GM18909 (cell line): ENCODE data around the gene IL1A.

Experiments used
- ATAC-seq: cut with Tn5 transposase; IDR thresholded peaks from one replicate; pipeline ENCODE4 v1.9.1; 2021; ENCODE audit warnings: mild to moderate bottlenecking; ENCODE audit not compliant: unreplicated experiment, poor library complexity

IL1A gene

GRCh38 chr2:112818094-112818902, 34.0 kb upstream of the IL1A start:
- ATAC-seq = no peak

DNA sequence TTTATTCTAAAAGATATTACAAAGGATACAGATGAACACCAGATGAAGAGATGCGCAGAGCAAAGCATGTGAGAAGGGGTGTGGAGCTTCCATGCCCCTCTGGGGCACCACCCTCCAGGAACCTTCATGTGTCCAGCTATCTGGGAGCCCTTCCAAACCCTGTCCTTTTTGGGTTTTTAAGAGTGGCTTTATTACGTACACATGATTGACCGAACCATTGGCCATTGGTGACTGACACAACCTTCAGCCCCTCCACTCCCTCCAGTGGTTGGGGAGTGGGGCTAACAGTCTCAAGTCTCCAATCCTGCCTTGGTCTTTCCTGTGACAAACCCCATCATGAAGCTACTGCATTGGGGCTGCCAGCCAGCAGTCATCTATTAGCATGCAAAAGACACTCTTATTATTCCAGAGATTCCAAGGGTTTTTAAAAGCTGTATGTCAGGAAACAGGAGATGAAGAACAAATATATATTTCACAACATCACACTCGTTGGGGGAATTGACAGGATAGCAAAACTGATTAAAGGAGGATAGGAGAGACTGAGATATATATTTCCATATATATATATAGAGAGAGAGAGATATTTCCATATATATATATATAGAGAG, 32.9 kb upstream of the IL1A start:
- ATAC-seq = no peak

DNA sequence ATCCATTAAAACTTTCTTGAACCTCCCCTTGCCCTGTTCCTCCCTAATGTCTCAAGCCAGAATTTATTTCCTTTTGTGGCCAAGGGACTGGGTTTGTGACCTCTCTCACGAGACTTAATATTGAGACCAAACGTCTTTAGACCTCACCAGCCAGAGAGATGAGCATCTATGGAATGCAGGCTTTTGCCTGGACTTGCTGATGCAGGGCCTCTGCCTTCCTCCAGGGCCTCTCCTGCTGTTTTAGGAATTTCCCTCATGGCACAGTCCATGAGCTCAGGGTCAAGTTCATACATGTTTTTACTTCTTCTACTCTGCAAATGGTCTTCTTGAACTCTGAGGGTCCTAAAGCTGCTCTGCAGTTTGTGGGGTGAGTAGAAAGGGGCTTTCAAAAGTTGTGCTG, 30.0 kb upstream of the IL1A start:
- no peak for ATAC-seq

DNA sequence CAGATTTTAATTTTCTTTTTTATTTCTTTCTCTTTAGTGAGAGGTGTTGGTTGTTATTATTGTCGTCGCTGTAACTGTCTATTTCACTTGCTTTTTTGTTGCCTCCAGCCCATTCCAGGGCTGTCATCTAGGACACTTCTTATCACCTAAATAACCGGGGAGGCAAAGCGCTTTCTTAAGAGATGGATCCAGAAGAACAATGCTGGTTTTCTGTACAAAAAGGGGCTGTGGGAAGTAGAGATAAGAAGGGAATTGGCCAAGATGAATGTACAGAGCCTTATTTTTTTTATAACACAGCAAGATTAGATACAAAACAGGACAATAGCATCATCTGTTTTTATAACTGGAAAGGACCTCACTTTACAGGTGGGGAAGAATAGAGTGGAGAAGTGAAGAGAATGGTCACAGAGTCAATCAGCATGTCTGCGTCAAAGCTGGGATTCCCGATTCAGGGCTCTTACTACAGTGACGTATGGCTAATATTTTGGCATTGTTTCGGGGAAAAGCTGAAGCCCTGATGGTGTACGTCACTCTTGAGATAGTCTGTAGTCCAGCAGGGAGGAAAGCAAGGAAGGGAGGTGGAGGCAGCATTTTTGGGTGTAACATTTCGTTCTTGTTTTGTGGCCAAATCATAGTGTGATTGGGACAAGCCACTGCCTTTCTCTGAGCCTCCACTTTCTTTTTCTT, 29.1 kb upstream of the IL1A start:
- no peak for ATAC-seq

DNA sequence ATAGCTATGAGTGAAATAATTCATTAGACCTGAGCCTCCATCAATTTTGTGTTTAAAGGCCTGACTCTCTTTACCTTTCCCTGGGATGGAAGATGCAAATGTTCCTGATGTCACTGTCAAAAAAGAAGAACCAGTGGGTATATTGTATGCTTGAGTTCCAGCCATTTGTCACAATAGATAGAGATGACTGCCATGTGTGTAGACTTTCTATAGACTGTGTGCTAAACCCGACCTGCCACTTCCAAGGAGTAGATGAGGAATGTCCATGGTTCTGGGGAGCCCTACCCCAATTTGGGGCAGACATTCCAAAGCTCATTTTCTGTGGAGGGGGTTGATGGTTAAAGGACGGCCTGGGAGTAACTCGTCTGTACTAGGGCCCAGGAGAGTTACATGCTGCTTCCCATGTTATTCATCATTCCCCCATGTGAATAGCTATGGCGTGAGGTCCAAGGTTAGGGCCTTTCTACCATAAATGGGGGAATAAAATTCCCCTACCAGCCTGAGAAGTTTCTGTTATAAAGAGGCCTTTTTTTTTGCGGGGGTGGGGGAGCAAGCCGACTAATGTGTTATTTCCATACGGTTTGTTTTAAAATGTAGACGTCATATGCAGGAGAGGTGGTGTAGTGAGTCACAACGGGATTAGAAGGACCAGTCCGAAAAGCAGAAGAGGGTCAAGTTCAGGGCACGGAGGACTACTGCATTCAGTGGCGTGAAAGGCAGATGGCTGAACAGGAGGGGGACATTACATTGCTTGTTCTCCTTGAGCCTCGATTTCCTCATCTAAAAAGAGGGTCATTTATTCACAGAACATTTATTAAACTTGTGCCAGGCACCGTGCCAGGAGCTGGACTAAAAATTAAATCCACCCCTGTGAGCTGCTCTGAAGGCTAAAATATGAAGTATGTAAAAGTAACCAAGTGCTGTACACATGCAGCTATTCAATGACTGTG, 28.3 kb upstream of the IL1A start:
- no peak for ATAC-seq

DNA sequence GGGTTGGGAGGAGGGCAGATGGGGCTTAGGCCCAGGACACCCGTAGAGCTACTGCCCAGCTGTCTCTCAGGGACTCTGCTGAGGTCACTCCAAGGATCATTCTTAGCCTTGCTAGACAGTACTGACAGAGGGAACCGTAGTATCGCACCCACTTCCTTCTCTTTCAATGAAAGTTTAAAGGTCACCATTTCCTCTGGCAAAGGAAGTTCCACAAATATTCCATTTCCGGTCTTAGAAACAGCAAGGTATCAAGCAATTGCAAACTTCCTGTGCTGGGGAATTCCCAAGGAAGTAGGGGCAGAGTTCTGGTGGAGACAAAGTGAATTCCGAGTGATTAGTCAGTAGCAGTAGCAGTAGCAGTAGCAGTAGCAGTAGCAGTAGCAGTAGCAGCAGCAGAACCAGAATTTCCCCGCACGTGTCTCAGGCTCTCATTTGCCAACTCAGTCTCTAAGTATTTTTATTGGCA, 27.6 kb upstream of the IL1A start:
- no peak for ATAC-seq

DNA sequence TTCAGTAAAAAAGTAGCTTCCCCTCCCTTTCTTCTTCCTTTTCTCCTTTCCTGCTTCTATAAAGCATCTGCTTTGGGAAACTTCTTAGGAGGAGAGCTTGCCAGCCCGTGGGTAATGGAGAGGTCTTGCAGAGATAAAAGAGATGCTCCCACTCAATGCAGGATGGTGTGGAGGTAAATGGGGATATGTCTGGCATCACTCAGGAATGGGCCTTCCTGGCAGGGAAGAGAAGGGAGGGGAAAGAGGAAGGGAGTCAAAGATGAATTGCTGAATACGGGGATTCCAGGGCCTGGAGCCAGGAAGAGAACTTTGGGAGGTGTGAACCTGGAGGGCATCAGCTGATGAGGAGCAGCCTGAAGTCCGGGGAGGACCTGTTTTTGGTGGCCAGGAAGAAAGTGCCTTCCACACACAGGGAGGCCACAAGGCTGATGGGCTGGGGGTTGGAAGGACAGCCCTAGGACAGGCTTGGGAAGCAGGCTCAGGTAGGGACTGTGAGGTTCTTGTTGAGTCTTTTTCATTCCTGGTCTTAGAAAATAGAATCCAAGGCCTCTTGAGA, 27.1 kb upstream of the IL1A start:
- ATAC-seq = no peak

DNA sequence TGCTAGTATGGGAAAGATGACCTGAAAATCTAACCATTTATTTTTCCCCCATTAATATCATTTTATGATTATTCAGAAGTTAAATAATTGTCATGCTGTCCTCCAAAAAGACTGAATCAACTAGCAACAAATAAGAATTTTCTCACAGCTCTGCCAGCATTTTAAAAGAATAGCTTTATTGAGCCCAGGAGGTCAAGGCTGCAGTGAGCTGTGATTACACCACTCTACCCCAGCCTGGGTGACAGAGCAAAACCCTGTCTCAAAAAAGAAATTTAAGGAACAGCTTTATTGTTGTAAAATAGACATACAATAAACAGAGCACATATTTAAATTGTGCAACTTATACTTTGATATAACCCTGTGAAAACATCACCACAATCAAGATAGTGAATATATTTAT, 24.8 kb upstream of the IL1A start:
- ATAC-seq = no peak

DNA sequence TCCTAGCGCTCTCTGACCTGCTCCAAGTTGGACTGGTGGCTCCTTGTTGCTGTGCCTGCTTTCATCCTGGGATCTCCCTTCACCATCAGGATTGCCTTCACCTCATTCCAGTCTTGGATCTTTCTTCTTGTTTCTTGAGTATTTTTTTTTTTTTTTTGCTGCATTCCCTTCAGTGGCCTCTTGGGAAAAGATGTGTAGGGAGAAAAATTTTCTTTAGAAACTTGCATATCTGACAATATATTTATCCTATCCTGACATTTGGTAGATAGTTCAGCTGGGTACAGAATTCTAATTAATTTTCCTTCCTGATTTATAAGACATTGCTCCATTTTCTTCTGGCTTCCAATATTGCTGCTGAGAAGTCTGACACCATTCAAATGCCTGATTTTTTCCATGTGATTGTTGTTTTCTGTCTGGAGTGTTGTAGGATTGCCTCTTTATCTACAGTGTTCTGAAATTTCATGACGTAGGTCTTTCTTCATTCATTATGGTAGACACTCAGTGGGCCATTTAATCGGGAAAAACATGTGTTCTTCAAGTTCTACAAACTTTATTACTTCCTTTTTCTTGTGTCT, 23.0 kb upstream of the IL1A start:
- ATAC-seq = no peak

DNA sequence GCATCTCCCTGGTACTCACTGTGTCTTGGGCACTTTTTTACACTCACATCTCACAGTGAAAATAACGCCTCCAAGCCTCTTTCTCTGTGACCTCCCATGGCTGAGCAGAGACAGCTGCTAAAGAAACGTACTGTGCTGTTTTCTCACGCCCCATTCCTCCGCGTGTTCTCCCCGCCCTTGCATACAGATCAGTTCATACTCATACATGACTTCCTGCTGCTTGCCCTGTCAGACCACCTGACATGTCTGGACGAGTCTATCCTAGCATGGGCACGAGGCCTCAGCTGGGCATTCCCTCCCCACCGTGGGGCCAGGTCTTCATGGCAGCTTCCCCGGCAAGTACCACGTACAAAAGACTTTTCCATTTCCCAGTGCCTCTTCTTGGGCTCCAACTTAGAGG, 21.2 kb upstream of the IL1A start:
- ATAC-seq = peak; percentile 62

DNA sequence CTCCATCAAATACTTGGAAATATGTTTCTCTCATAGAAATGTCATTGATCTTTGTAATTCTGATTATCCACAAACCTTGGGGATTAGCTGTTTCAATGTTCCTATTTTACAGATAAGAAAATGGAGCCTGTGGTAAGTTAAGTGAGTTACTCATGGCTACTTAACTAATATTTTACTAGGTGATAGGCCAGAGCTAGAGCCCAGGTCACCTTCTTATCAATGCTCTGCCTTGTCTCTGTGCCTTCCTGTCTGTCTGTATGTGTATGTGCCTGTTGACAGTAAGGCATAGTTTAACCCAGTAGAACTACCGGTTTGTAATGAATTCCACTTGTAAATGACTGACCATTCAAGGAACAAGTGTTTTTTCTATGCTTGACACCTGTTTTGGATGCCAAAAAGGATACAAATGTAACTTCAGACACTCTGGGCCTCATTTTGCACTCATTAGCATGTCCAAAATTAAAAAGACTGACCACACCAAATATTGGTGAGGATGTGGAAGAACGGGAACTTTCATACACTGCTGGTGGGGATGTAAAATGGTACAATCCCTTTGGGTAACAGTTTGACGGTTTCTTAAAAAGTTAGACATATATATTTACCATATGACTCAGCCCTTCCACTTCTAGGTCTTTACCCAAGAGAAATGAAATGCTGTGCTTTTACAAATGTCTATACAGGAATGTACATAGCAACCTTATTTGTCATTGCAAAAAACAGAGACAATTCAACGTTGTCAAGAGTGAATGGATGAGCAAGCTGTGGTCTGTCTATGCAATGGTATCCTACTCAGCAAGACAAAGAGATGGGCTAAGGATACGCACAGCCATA, 19.6 kb upstream of the IL1A start:
- ATAC-seq = peak; percentile 58

DNA sequence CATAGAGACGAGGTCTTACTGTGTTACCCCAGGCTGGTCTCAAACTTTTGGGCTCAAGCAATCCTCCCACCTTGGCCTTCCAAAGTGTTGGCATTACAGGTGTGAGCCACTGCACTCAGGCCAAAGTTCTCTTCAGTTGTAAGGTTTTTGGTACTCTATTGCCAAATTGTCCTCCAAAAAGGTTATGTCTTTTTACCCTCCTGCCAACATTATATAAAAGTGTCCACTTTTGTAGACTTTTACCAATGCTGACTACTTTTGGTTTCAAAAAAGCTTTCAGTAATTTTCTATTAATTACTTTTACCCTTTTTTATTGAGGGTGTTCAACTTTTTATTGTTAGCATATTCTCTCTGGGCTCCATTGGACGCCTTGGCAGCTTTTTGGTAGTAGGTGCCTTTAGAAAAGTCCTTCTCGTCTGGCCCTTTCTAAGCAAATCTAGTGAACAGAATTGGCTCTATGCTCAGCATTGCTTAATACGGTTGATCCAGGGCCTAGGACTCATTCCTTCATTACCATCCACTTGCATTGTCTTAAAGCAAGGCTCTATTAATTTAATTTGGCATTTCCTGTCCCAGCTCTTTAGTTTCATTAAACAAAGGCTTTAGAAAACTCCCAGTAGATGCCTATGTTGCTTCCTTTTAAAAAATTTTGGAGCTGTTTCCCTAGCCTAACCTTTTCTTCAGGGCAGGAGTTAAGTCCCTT, 16.7 kb upstream of the IL1A start:
- ATAC-seq = no peak

DNA sequence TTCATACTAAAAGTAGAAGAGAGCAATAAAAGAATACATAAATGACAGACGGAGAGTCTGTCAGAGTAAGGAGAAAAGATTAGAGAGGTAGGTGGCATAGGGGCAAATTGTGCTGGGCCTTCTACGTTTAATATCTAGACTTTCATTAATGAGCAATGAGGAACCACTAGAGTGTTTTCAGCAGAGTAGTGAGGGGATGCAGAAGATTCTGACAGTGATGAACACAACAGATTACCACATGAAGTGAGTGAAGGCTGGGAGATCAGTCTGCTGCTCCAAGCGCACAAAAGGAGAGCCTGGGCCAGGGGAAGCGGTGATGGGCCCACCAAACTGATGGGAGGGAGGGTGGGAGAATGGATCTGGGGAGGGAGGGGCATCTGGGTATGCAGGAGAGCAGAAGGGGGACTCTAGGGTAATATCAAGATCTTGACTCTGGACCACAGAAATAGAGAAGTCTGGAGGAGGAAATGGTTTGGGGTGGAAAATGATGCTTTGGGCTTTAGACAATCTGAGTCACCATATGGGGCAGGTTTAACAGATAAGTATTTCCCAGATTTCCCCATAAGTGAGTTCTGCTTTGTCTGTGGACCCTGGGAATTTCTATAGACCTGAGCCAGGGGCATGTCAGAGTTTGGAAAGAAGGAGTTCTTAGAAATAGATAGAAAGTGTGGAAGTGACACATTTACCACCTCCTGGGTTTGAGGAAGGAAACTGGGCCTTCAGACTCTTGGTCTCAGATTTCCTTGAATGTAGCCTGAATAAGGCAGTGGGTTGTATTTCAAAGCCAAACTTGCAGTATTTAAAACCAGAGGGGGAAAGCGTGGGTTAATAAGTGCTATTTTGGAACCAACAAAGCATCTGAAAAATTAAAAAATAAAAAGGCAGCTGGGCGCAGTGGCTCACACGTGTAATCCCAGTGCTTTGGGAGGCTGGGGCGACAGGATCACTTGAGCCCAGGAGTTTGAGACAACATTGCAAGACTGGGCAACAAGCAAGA, 15.0 kb upstream of the IL1A start:
- ATAC-seq = peak; percentile 37

DNA sequence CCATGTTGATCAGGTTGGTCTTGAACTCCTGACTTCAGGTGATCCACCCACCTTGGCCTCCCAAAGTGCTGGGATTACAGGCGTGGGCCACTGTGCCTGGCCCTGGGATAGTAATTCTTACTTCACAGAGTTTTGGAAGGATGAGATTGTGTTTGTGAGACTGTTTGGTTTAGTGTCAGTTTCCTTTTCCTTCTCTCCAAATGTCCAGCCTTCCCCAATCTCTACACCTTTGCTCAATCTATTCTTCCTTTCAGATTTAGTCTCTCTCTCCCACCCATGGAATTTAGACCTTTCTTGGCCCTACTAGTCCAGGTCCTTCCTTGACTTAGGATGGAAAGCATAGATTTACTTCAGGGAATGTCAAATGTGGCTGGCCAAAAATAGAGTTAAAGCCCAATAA, 12.2 kb upstream of the IL1A start:
- ATAC-seq = no peak

DNA sequence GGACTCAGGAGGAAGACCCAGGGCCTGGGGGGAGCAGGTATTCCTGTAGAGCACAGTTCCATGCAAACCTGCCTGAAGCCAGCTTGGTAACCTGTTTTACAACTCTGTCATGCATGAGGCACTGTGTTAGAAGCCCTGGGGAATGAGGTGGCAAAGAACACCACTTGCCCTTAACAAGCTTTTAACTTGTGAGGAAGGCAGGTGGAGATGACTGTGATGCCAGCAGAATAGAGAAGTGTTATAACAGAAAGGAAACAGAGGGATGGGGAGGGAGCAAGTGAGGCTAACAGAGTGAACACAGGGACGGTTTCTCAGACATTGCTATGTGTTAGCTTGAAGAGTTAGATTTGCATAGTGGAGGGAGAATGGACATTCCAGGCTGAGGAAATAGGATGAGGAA, 11.5 kb upstream of the IL1A start:
- no peak for ATAC-seq

GRCh38 chr2:112794841-112795240, 10.5 kb upstream of the IL1A start:
- no peak for ATAC-seq

DNA sequence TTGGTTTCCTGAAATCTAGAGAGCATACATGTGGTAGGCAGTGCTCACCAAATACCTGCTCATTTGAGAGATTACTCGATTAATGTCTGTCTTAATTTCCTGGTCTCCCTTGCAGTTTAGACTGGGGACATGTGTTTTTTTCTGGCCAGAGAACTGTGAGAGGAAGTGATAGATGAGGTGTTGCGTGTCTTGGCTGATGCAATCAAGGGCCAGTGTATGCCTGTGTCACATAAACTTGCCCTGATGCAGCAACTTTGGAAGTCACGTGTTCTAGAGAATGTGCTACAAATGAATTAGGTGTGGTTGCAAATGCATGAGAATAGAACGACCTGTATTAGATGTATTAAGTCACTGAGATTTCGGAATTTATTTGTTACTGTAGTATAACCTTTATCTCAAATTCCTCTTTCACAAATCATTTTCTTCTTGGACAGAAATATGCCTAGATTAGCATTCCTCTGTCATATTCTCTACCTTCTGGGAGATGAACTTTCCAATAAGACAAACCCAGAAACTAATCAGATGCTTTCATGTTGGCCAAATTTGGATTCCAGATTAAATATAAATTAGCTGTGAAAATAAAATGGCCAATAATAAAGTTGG, 9.9 kb upstream of the IL1A start:
- ATAC-seq = no peak
